ENCODE data around the gene KLHL17. TPM values are rescaled to one million over a fixed set of nuclear protein-coding genes. Genes with fewer than 3 reads are reported as not detected.

The KLHL17 gene
- total and polyA plus RNA-seq, 10 donors, result 12.0 to 31.6 (median 18.8) TPM

DNA sequence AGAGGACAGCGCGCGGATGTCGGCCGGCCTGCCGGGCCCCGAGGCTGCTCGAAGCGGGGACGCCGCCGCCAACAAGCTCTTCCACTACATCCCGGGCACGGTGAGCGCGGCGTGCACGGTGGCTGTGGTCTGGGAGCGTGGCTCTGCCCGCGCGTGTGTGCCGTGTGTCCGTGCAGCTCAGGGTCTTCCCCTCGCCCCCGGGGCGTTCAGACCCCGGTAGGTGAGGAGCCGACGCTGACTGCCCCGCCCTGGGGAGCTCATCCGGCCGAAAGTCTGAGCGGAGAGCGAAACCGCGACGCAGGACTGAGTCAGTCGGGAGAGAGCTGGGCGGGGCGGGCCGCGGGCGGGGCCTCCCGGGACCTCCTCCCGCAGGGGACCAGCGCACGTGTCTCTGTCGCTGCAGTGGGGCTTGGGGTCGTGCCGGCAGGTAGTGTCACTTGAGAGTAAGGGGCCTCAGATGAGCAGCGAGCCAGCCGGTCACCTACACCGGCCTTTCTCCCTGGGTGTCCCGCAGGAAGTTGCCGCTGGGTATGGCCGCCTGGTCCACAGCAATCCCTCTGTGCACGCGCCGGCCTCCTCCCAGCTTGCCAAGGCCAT lies 6.4 kb downstream of the KLHL17 start:
- TF ChIP-seq POLR2AphosphoS5 (IDR thresholded peaks at IDR 0.05) (peak; percentile 67 to 84 (median 79)), POLR2A (IDR thresholded peaks at IDR 0.05) (no peak)
- no peaks in the 10 kb centered on the region for H3K9me3 ChIP-seq
- DNase-seq, result peak; percentile 94
- peaks cover 5 to 61% (median 18%) of the 10 kb centered on the region in 7 donors for H3K27me3 ChIP-seq (replicated peaks in 1 of 7)
- intact Hi-C loops (cut with DNase I; ENCODE audit: low total_unique reads), result no loop called here
- WGBS, 5 donors, result 0 to 2% (median 1%) methylated on average over 11 to 60 of the region's 60 CpGs
- H3K4me1 ChIP-seq, result peaks cover 8 to 40% (median 21%) of the 10 kb centered on the region in 6 donors
- peak overlapping the region; percentile 72 to 87 (median 80) for H3K27ac ChIP-seq
- peak overlapping the region; percentile 56 to 78 (median 64) for H3K4me3 ChIP-seq
- peaks cover 0 to 31% (median 6%) of the 10 kb centered on the region in 6 donors for H3K36me3 ChIP-seq

DNA sequence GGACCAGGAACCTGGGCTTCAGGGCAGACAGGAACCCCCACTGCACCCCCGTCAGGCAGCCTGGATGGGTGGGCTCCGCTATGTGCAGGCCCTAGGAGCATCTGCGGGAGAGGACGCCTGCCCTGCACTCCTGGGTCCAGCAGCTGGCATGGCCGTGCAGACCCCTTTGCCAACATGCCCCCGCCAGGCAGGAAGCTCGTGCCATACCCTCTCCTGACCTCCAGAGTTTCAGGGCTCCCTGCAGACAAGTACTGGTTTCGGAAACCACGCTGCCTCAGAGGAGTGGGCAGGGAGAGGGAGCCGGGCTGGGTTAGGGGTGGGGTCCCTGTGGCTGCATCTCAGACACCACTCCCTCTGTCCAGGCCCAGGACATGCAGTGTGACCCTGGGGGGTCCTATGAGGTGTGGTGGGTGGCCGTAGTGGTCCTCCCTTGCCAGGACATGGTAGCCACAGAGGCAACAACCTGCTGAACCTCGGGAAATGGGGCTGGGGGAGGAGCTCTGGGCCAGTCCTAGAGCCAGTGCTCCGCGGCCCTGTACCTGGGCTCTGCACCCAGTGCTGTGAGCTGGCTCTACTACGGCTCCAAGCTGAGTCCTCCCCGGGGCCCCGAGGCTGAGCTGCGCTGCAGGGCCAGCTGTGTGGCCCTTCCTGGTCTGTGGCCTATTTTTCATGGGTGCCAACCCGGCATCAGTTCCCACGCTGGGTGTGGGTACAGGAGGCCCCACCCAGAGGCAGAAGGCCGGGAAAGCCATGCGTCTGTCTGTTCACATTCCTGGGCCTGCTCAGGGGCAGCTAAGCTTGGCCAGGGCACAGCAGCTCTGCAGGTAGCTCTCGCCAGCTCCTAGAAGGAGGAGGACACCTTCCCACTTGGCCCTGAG lies 7.3 kb downstream of the KLHL17 start:
- Histone ChIP-seq H3K9me3 (no peaks in the 10 kb centered on the region), H3K27me3 (replicated peaks in 1 of 7) (peaks cover 10 to 70% (median 26%) of the 10 kb centered on the region in 7 donors), H3K36me3 (peaks cover 0 to 22% (median 6%) of the 10 kb centered on the region in 6 donors), H3K4me3 (peak overlapping the region in 4 of 8 donors; percentile 57 to 78 (median 62)), H3K4me1 (peaks cover 8 to 31% (median 20%) of the 10 kb centered on the region in 6 donors), H3K27ac (no peak overlapping the region)
- intact Hi-C loops (cut with DNase I; ENCODE audit: low total_unique reads), result no loop called here
- 66 to 74% (median 74%) methylated on average over 9 to 23 of the region's 23 CpGs for WGBS, 5 donors
- DNase-seq, result no peak
- TF ChIP-seq POLR2A (IDR thresholded peaks at IDR 0.05) (no peak), POLR2AphosphoS5 (IDR thresholded peaks at IDR 0.05) (no peak)
- TF ChIP-seq, protein P1, sequence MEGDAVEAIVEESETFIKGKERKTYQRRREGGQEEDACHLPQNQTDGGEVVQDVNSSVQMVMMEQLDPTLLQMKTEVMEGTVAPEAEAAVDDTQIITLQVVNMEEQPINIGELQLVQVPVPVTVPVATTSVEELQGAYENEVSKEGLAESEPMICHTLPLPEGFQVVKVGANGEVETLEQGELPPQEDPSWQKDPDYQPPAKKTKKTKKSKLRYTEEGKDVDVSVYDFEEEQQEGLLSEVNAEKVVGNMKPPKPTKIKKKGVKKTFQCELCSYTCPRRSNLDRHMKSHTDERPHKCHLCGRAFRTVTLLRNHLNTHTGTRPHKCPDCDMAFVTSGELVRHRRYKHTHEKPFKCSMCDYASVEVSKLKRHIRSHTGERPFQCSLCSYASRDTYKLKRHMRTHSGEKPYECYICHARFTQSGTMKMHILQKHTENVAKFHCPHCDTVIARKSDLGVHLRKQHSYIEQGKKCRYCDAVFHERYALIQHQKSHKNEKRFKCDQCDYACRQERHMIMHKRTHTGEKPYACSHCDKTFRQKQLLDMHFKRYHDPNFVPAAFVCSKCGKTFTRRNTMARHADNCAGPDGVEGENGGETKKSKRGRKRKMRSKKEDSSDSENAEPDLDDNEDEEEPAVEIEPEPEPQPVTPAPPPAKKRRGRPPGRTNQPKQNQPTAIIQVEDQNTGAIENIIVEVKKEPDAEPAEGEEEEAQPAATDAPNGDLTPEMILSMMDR (IDR thresholded peaks at IDR 0.05 in 8 of 11, conservative IDR thresholded peaks at IDR 0.05 in 3 of 11), result no peak

DNA sequence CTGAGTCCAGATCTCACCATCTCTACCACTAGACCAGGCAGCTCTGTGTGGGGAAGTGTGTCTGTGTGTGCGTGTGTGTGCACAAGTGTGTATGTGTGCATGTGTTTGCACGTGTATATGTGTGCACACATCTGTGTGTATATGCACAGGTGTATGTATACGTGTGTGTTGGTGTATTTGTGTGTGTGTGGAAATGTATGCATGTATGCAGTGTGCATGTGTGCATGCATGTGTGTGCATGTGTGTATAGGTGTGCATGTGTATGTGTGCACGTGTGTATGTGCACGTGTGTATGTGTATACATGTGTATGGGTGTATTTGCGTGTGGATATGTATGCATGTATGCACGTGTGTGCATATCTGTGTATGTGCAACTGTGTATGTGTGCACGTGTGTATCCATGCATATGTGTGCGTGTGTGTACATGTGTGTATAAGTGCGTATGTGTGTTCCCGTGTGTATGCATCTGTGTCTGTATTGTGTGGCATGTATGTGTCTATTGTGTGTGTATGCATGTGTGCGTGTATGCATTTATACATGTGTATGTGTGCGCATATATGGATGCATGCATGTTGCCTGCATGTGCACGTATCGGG lies 9.0 kb downstream of the KLHL17 start:
- intact Hi-C loops (cut with DNase I; ENCODE audit: low total_unique reads), result no loop called here
- TF ChIP-seq POLR2AphosphoS5 (IDR thresholded peaks at IDR 0.05) (no peak), POLR2A (IDR thresholded peaks at IDR 0.05) (no peak)
- TF ChIP-seq, protein P1 (IDR thresholded peaks at IDR 0.05 in 8 of 11, conservative IDR thresholded peaks at IDR 0.05 in 3 of 11), result no peak
- H3K27ac ChIP-seq, result no peak overlapping the region
- H3K4me1 ChIP-seq, result peaks cover 8 to 26% (median 20%) of the 10 kb centered on the region in 6 donors
- H3K4me3 ChIP-seq, result no peak overlapping the region
- peaks cover 0 to 6% (median 0%) of the 10 kb centered on the region in 6 donors for H3K36me3 ChIP-seq
- no peak for DNase-seq
- peaks cover 10 to 87% (median 42%) of the 10 kb centered on the region in 7 donors for H3K27me3 ChIP-seq (replicated peaks in 1 of 7)
- 80 to 90% (median 82%) methylated on average over 15 of the region's 15 CpGs for whole genome bisulfite sequencing, 5 donors
- H3K9me3 ChIP-seq, result no peaks in the 10 kb centered on the region

DNA sequence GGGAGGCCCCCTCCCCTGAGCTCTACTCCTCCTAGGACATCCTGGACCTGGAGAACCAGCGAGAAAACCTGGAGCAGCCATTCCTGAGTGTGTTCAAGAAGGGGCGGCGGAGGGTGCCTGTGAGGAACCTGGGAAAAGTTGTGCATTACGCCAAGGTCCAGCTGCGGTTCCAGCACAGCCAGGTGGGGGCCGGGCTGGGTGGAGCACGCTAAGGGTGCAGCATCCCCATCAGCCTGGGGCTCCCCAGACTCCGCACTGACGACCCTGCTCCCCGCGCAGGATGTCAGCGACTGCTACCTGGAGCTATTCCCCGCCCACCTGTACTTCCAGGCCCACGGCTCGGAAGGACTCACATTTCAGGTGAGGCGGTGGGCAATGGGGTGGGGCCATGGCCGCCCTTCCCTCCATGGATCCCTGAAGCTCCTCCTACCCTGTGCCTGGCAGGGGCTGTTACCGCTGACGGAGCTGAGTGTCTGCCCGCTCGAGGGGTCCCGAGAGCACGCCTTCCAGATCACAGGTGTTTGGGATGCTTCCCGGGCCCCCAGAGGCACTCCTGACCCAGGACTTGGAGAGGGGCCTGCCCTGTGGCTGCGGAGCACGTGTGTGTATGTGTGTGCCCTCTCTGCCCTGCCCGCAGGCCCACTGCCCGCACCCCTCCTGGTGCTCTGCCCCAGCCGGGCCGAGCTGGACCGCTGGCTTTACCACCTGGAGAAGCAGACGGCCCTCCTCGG lies 10.0 kb downstream of the KLHL17 start:
- Histone ChIP-seq H3K4me3 (no peak overlapping the region), H3K9me3 (no peaks in the 10 kb centered on the region), H3K4me1 (peaks cover 8 to 29% (median 20%) of the 10 kb centered on the region in 6 donors), H3K36me3 (peaks cover 0 to under 1% (median 0%) of the 10 kb centered on the region in 6 donors), H3K27me3 (replicated peaks in 1 of 7) (peaks cover 10 to 97% (median 52%) of the 10 kb centered on the region in 7 donors), H3K27ac (no peak overlapping the region)
- intact Hi-C loops (cut with DNase I; ENCODE audit: low total_unique reads), result no loop called here
- 22 to 53% (median 26%) methylated on average over 9 to 33 of the region's 33 CpGs for WGBS, 5 donors
- TF ChIP-seq, protein P1 (IDR thresholded peaks at IDR 0.05 in 8 of 11, conservative IDR thresholded peaks at IDR 0.05 in 3 of 11), result no peak
- TF ChIP-seq POLR2A (IDR thresholded peaks at IDR 0.05) (no peak), POLR2AphosphoS5 (IDR thresholded peaks at IDR 0.05) (no peak)
- DNase-seq, result peak; percentile 61

All from spleen (tissue), 11 donors.